Measurements from ENCODE around the gene TNFAIP2. TPM values are rescaled to one million over a fixed set of nuclear protein-coding genes. Genes with fewer than 3 reads are reported as not detected.

Gene TNFAIP2
- polyA plus RNA-seq, 4 donors: 27.8 to 40.0 (median 35.4) TPM

- DNase-seq (ENCODE audit: low read depth in 4 of 4, low spot score in 3 of 4): no peak
Observed at GRCh38 chr14:103132381-103133209, 9.3 kb downstream of the TNFAIP2 start.

DNA sequence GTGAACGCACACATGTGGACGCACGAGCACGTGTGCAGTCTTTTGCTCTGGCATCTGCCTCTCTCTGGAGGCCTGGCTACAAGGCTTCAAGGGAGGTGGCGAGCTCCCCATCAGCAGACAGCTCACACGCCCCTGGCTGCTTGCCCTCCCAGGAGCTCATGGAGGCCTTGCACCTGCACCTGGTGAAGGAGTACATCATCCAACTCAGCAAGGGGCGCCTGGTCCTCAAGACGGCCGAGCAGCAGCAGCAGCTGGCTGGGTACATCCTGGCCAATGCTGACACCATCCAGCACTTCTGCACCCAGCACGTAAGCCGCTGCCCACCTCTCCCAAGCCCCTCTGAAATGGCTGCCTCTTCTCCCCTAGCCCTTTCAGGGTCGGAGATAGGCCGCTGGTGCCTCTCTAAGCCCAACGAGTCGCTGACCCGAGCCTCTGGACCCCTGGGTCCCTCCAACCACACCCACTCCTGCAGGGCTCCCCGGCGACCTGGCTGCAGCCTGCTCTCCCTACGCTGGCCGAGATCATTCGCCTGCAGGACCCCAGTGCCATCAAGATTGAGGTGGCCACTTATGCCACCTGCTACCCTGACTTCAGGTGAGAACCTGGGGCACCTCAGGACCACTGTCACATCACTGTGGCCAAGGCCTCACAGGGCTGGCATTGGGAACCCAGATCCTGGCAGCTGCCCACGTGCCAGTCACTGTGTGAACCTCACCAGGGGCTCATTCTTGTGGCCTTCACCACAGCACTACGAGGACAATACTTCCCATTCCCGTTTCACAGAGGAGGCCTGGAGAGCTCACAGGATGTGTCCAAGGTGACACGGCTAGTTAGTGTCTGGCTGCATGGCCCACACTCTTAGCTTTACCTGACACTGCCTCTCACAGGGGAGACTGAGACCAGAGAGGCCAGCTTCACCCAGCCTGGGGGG is 10.2 kb downstream of the TNFAIP2 start:
- no peak for DNase-seq (ENCODE audit: low read depth in 4 of 4, low spot score in 3 of 4)

GRCh38 chr14:103134405-103134804 is 11.1 kb downstream of the TNFAIP2 start:
- no peak for DNase-seq (ENCODE audit: low read depth in 4 of 4, low spot score in 3 of 4)

- no peak for DNase-seq (ENCODE audit: low read depth in 4 of 4, low spot score in 3 of 4)
Observed at GRCh38 chr14:103134919-103135318, 11.7 kb downstream of the TNFAIP2 start.

GRCh38 chr14:103135333-103136260 is 12.3 kb downstream of the TNFAIP2 start:
- DNase-seq (ENCODE audit: low read depth in 4 of 4, low spot score in 3 of 4): no peak

DNA sequence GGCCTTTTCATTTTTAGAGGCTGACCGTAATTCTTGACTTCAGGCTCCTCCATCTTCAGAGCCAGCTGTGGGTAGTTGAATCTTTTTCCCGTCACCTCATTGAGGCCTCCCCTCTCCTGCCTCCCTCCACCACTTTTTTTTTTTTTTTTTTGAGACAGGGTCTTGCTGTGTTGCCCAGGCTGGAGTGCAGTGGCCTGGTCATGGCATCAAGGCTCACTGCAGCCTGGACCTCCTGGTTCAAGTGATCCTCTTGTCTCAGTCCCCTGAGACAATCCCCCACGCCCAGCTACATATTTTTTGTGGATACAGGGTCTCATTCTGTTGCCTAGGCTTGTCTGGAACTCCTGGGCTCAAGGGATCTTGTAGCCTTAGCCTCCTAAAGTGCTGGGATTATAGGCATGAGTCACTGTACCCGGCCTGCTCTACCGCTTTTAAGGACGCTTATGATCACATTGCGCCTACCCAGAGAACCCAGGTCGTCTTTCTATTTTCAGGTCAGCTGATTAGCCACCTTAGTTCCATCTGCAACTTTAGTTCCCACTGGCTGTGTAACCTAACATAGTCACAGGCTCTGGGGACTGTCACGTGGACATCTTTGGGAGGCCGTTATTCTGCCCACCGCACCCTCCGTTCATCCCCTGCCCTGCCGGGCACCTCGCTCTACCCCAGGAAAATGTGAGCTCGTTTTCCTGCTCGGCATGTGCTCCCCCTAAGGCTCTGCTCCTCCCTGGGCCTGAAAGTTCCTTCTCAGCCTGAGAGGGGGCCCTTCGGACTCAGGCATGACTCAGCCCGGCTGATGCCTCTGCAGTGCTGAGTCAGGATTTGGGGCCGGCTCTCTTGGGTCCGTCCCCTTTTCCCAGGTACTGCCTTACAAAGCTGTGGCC is 13.4 kb downstream of the TNFAIP2 start:
- DNase-seq (ENCODE audit: low read depth in 4 of 4, low spot score in 3 of 4): no peak

DNA sequence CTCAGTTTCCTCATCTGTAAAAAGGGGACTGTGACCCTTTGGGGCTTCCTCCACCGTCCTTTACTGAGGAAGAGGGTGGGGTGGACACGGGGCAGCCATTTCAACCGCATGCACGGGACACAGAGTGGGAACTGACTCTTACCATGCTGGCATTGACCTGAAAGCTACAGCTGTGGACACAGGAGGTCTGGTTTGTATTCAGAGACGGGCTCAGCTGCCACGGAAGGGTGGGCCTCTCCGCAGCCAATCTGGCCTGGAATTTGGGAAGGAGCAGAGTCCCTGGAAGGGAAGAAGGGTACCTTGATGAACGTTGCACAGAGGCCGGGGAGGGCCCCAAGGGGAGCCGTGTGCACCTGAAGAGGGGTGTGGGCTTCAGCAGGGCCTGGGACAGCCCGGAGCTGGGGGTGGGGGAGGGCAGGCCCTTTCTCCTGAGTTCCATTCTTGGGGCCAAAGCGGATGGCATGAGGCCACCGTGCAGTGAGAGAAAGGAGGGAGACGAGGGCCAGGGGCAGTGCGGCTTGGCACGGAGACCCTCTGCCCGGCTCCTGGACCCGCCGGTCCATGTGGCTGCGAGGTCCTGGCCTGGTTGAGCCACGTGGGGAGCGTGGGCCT is 14.5 kb downstream of the TNFAIP2 start:
- no peak for DNase-seq (ENCODE audit: low read depth in 4 of 4, low spot score in 3 of 4)

GRCh38 chr14:103138301-103139131 is 15.3 kb downstream of the TNFAIP2 start:
- no peak for DNase-seq (ENCODE audit: low read depth in 4 of 4, low spot score in 3 of 4)

- no peak for DNase-seq (ENCODE audit: low read depth in 4 of 4, low spot score in 3 of 4)
Observed at GRCh38 chr14:103139132-103140025, 16.1 kb downstream of the TNFAIP2 start.

DNA sequence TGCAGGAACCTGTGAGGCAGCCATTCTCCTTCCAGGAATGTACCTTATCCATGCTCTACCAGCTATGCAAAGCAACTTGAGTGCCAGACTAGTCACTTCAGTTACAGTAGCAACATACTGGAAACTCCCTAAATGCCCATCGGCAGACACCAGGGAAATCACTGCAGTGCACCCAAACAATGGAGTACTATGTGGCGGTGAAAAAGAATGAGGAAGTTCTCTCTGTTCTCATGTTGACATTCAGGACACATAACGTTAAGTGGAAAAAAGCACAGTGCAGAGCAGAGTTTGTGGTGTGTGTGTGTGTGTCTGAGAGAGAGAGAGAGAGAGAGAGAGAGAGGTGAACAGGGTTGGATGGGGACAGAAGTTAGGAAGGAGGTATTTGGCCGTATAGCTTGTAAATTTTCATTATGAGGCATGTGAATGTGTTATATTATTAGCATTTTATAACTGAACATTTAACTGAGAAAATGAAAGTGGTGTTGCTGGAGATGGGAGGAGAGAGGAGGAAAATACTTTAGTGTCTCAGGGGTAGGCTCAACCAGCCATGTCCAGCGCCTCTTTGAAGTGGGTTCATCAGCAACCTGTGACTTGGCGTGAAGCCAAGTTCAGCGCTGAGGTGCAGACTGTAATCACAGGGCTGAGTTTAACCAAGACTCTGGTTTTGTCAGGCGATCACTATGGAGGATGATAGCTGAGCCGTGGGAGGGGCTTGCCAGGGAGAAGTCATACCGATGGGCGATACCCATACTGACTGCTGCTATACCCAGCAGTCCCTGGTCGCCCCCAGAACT is 17.3 kb downstream of the TNFAIP2 start:
- DNase-seq (ENCODE audit: low read depth in 4 of 4, low spot score in 3 of 4): no peak

- no peak for DNase-seq (ENCODE audit: low read depth in 4 of 4, low spot score in 3 of 4)
Observed at GRCh38 chr14:103141117-103141796, 18.0 kb downstream of the TNFAIP2 start.

DNA sequence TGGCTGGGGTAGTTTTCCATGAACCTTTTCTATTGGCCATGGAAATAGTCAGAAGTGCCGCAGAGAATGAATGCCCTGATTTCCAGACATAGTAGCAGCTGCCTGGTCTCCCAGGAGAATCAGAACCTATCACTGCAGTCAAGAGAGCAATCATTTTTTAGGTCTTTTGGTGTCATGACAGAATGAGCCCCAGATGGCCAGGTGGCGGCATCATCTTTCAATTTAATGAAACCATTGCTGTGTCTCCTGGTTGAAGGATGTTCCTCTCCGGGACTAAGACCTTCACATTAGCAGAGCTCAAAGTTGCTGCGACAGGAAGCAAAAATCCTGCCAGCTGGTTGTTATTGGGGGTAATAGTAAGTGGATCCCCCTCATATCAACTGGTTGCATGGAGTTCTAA is 18.8 kb downstream of the TNFAIP2 start:
- no peak for DNase-seq (ENCODE audit: low read depth in 4 of 4, low spot score in 3 of 4)

- no peak for DNase-seq (ENCODE audit: low read depth in 4 of 4, low spot score in 3 of 4)
Observed at GRCh38 chr14:103142721-103143302, 19.6 kb downstream of the TNFAIP2 start.

DNA sequence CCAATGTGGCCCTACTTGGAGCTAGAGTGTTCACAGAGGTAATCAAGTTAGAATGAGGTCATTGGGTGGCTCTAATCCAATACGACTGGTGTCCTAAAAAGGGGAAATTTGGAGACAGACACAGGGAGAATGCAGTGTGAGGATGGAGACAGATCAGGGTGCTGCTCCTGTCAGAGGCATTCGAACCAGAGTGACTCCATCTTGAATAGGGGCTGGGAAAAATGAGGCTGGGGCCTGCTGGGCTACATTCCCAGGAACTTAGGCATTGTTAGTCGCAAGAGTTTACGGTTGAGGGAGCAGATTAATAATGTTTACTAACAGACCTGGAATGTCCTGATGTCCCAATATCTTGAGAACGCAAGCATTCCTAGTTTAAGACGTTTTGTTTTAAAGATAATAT is 20.2 kb downstream of the TNFAIP2 start:
- no peak for DNase-seq (ENCODE audit: low read depth in 4 of 4, low spot score in 3 of 4)

GRCh38 chr14:103144085-103144484 is 20.8 kb downstream of the TNFAIP2 start:
- DNase-seq (ENCODE audit: low read depth in 4 of 4, low spot score in 3 of 4): no peak

Data from right renal pelvis (tissue), 4 donors.